Endodermal cell (in vitro differentiated cells): ENCODE results near the gene ARG2. TPM values are rescaled to one million over a fixed set of nuclear protein-coding genes. Genes with fewer than 3 reads are reported as not detected.

ENCODE experiments used
- DNase-seq: peaks from one replicate; pipeline ENCODE4 v3.0.0-alpha.2; 2017
- H3K27ac ChIP-seq: 2 replicates; pipeline ENCODE4 v1.5.1; 2013; ENCODE audit warnings: mild to moderate bottlenecking, low read depth, low read length, moderate library complexity
- H3K27me3 ChIP-seq: 2 replicates; pipeline ENCODE4 v1.6.1; 2013; ENCODE audit warnings: mild to moderate bottlenecking, low read length, moderate library complexity; ENCODE audit not compliant: insufficient read depth, control insufficient read depth, poor library complexity, severe bottlenecking
- H3K36me3 ChIP-seq: 2 replicates; pipeline ENCODE4 v1.7.0; 2013; ENCODE audit warnings: mild to moderate bottlenecking, low read length, moderate library complexity; ENCODE audit not compliant: control insufficient read depth, insufficient read depth
- H3K4me1 ChIP-seq: one replicate; pipeline ENCODE4 v1.7.0; 2013; ENCODE audit warnings: low read length; ENCODE audit not compliant: control insufficient read depth, insufficient read depth
- H3K4me3 ChIP-seq: 2 replicates; pipeline ENCODE4 v1.5.1; 2013; ENCODE audit warnings: mild to moderate bottlenecking, low read length, moderate library complexity
- H3K9ac ChIP-seq: 2 replicates; pipeline ENCODE4 v1.6.1; 2013; ENCODE audit warnings: mild to moderate bottlenecking, low read length, moderate library complexity; ENCODE audit not compliant: poor library complexity, severe bottlenecking; ENCODE audit errors: extremely low read depth
- H3K9me3 ChIP-seq: 2 replicates; pipeline ENCODE4 v1.6.1; 2013; ENCODE audit warnings: mild to moderate bottlenecking, low read length, moderate library complexity; ENCODE audit not compliant: control insufficient read depth
- H3K27ac Mint-ChIP-seq: 2 replicates; pipeline ENCODE4 v1.8.0; 2020; ENCODE audit warnings: mixed read lengths
- H3K27me3 Mint-ChIP-seq: 2 replicates; pipeline ENCODE4 v1.8.0; 2021; ENCODE audit warnings: mild to moderate bottlenecking, mixed read lengths; ENCODE audit not compliant: insufficient read depth
- H3K36me3 Mint-ChIP-seq: 2 replicates; pipeline ENCODE4 v1.8.0; 2020; ENCODE audit warnings: low read depth, mixed read lengths
- H3K4me1 Mint-ChIP-seq: 2 replicates; pipeline ENCODE4 v1.8.0; 2020; ENCODE audit warnings: mixed read lengths
- H3K4me3 Mint-ChIP-seq: 2 replicates; pipeline ENCODE4 v1.8.0; 2020; ENCODE audit warnings: mild to moderate bottlenecking, moderate library complexity, mixed read lengths
- H3K9me3 Mint-ChIP-seq: 2 replicates; pipeline ENCODE4 v1.8.0; 2020; ENCODE audit warnings: mild to moderate bottlenecking, mixed read lengths
- CTCF ChIP-seq: fragments of 200-600 bp; sonication (generic); conservative IDR thresholded peaks from 2 replicates; pipeline ENCODE4 v1.5.0; 2021; ENCODE audit warnings: antibody characterized with exemption, mild to moderate bottlenecking
- WGBS, 2 experiments: methylation state at CpG; one replicate each; pipeline versions ENCODE4 v1.1.5 to v1.1.7; 2013; ENCODE audit warnings: missing lambda C conversion rate in 2 of 2, mixed read lengths in 1 of 2; ENCODE audit not compliant: insufficient coverage in 1 of 2, insufficient read length in 1 of 2; 5-methylcytosine and 5-hydroxymethylcytosine counted together
- total RNA-seq, 2 donors: library from RNA; stranded (reverse); fragmentation: NEBNext Ultra II Directional in 1 of 2; extraction: Animal tissue kit (Norgen Biotek cat#: 25700) in 1 of 2; gene quantifications; 2 replicates in 1 of 2; 3 replicates in 1 of 2; pipeline ENCODE4 v1.2.1, GENCODE V29; 2021

ARG2 gene
- total RNA-seq, 2 donors from 2014 or later = 19.4 to 25.4 TPM

GRCh38 chr14:67680121-67680602 lies 60.4 kb downstream of the ARG2 start:
- no peak for TF ChIP-seq CTCF
- no peak overlapping the region for H3K9ac ChIP-seq
- Mint-ChIP-seq H3K36me3 (peaks cover 77% of the 10 kb centered on the region), H3K9me3 (no peaks in the 10 kb centered on the region), H3K27ac (no peak overlapping the region), H3K4me3 (no peak overlapping the region), H3K27me3 (no peaks in the 10 kb centered on the region), H3K4me1 (peaks cover 5% of the 10 kb centered on the region)
- no peak overlapping the region for H3K4me3 ChIP-seq
- no peak overlapping the region for H3K27ac ChIP-seq
- no peaks in the 10 kb centered on the region for H3K27me3 ChIP-seq
- WGBS, 2 experiments = 93% methylated on average over 2 to 3 of the region's 3 CpGs
- H3K9me3 ChIP-seq = no peaks in the 10 kb centered on the region
- no peaks in the 10 kb centered on the region for H3K4me1 ChIP-seq
- peaks cover 78% of the 10 kb centered on the region for H3K36me3 ChIP-seq
- no peak for DNase-seq

GRCh38 chr14:67680941-67681340 lies 61.2 kb downstream of the ARG2 start:
- Histone ChIP-seq H3K27ac (no peak overlapping the region), H3K36me3 (peaks cover 86% of the 10 kb centered on the region), H3K9ac (no peak overlapping the region), H3K4me1 (no peaks in the 10 kb centered on the region), H3K9me3 (no peaks in the 10 kb centered on the region), H3K27me3 (no peaks in the 10 kb centered on the region), H3K4me3 (no peak overlapping the region)
- Mint-ChIP-seq H3K27me3 (no peaks in the 10 kb centered on the region), H3K9me3 (no peaks in the 10 kb centered on the region), H3K27ac (no peak overlapping the region), H3K4me3 (no peak overlapping the region), H3K36me3 (peaks cover 85% of the 10 kb centered on the region), H3K4me1 (no peaks in the 10 kb centered on the region)
- WGBS, 2 experiments = 90 to 96% methylated on average over 2 of the region's 2 CpGs
- no peak for TF ChIP-seq CTCF
- DNase-seq = no peak

- Mint-ChIP-seq H3K36me3 (peaks cover 85% of the 10 kb centered on the region), H3K27me3 (no peaks in the 10 kb centered on the region), H3K4me1 (no peaks in the 10 kb centered on the region), H3K27ac (no peak overlapping the region), H3K4me3 (no peak overlapping the region), H3K9me3 (no peaks in the 10 kb centered on the region)
- H3K4me1 ChIP-seq = no peaks in the 10 kb centered on the region
- no peaks in the 10 kb centered on the region for H3K9me3 ChIP-seq
- H3K36me3 ChIP-seq = peaks cover 88% of the 10 kb centered on the region
- H3K27ac ChIP-seq = no peak overlapping the region
- no peaks in the 10 kb centered on the region for H3K27me3 ChIP-seq
- H3K4me3 ChIP-seq = no peak overlapping the region
- no peak for TF ChIP-seq CTCF
- no peak for DNase-seq
- no peak overlapping the region for H3K9ac ChIP-seq
These were observed 64.1 kb downstream of the ARG2 start for GRCh38 chr14:67683842-67684241.
